Bronchial epithelial cell (primary cell): ENCODE measurements around the gene OSBPL8. TPM values are rescaled to one million over a fixed set of nuclear protein-coding genes. Genes with fewer than 3 reads are reported as not detected.

Source experiments
- DNase-seq: peaks from one replicate; pipeline ENCODE4 v3.0.0-alpha.2; 2010; ENCODE audit warnings: low read depth
- FAIRE-seq: peaks from 2 replicates; lab custom pipeline; 2011; peaks lifted over from hg19 to GRCh38; lab: Jason Lieb, UNC
- H3K27me3 ChIP-seq: 2 replicates; pipeline ENCODE4 v1.5.1; 2011; ENCODE audit warnings: low read length; ENCODE audit not compliant: control insufficient read depth, insufficient read depth
- H3K36me3 ChIP-seq: 2 replicates; pipeline ENCODE4 v1.5.1; 2011; ENCODE audit warnings: low read length; ENCODE audit not compliant: control insufficient read depth, insufficient read depth
- H3K4me3 ChIP-seq: 2 replicates; pipeline ENCODE4 v1.5.1; 2011; ENCODE audit warnings: mild to moderate bottlenecking, low read depth, low read length, control low read depth
- CTCF ChIP-seq: IDR thresholded peaks from 2 replicates; pipeline ENCODE4 v1.5.1; 2011; ENCODE audit warnings: mild to moderate bottlenecking, moderate library complexity, low read length, control low read depth, inconsistent platforms; ENCODE audit not compliant: insufficient read depth, severe bottlenecking
- total RNA-seq: library from RNA; depleted of rRNA; stranded (reverse); fragments of >200 nt; gene quantifications from 2 replicates; pipeline ENCODE4 v1.2.1, GENCODE V29; 2014

Gene OSBPL8
- total RNA-seq, 1 donor from 2014 or later: 63.7 TPM

GRCh38 chr12:76571256-76571655 is 11.7 kb upstream of the OSBPL8 start:
- H3K27me3 ChIP-seq: no peaks in the 10 kb centered on the region
- no peak for DNase-seq
- H3K4me3 ChIP-seq: no peak overlapping the region
- no peak for FAIRE-seq
- no peaks in the 10 kb centered on the region for H3K36me3 ChIP-seq
- no peak for TF ChIP-seq CTCF

GRCh38 chr12:76569685-76570604 is 10.4 kb upstream of the OSBPL8 start:
- TF ChIP-seq CTCF: no peak
- no peak for FAIRE-seq
- Histone ChIP-seq H3K36me3 (no peaks in the 10 kb centered on the region), H3K4me3 (no peak overlapping the region), H3K27me3 (no peaks in the 10 kb centered on the region)
- DNase-seq: no peak

DNA sequence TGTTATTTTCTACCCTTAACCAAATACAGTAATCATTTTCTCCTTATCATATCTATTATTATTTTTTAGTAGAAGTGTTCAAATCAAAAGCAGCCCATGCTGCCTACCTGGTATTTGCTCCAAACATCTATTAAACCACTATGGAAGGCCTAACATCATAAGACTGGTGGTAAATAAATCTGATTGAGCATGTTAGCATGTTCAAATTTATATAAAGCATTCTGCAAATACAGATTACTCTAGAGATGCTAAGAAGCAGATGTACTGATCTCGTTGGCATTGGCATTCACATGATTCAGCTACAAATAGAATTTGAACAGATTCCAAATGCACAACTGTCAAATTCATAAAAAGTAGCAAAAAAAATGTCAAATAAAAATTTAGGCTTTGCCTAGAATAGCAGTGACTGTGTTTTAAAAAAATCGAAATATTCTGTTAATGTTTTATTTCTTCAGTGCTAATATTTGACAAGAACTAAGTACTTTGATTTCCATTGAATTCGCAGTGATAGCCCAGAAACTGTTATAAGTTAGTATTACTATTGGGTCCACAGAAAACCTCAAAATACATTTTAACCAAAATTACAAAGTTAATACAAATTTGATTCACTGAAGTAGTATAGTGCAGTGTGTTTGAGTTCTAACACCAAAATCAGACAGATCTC is 9.4 kb upstream of the OSBPL8 start:
- Histone ChIP-seq H3K4me3 (no peak overlapping the region), H3K27me3 (no peaks in the 10 kb centered on the region), H3K36me3 (no peaks in the 10 kb centered on the region)
- no peak for TF ChIP-seq CTCF
- FAIRE-seq (no peak), DNase-seq (no peak)

- TF ChIP-seq CTCF: no peak
- no peak for FAIRE-seq
- Histone ChIP-seq H3K4me3 (no peak overlapping the region), H3K36me3 (no peaks in the 10 kb centered on the region), H3K27me3 (no peaks in the 10 kb centered on the region)
- DNase-seq: no peak
These were observed 8.6 kb upstream of the OSBPL8 start for GRCh38 chr12:76568130-76568529.

- no peak for TF ChIP-seq CTCF
- H3K36me3 ChIP-seq: no peaks in the 10 kb centered on the region
- FAIRE-seq: no peak
- H3K4me3 ChIP-seq: no peak overlapping the region
- H3K27me3 ChIP-seq: no peaks in the 10 kb centered on the region
- no peak for DNase-seq
These were observed 3.5 kb upstream of the OSBPL8 start for GRCh38 chr12:76563061-76563460.
